Left ventricle myocardium inferior (tissue), 1 donor: Measurements from ENCODE around the gene TACR2. TPM values are rescaled to one million over a fixed set of nuclear protein-coding genes. Genes with fewer than 3 reads are reported as not detected.

Source experiments
- DNase-seq: peaks from one replicate; pipeline ENCODE4 v3.0.0-alpha.2; 2020
- H3K27ac ChIP-seq: fragments of 200-600 bp; replicated peaks from 2 replicates; pipeline ENCODE4 v1.8.0; 2021
- H3K27me3 ChIP-seq: fragments of 200-600 bp; 2 replicates; pipeline ENCODE4 v1.8.0; 2021; ENCODE audit warnings: low read depth
- H3K36me3 ChIP-seq: fragments of 200-600 bp; 2 replicates; pipeline ENCODE4 v1.8.0; 2021
- H3K4me1 ChIP-seq: fragments of 200-600 bp; 2 replicates; pipeline ENCODE4 v1.8.0; 2021
- H3K4me3 ChIP-seq: fragments of 200-600 bp; 2 replicates; pipeline ENCODE4 v1.8.0; 2021; ENCODE audit warnings: mild to moderate bottlenecking, moderate library complexity
- H3K9me3 ChIP-seq: fragments of 200-600 bp; replicated peaks from 2 replicates; pipeline ENCODE4 v1.8.0; 2021
- intact Hi-C: fragments of 100-400 bp; cut with micrococcal nuclease; formaldehyde crosslinking; loops from one replicate; pipeline ENCODE4 v1.11.0; 2022
- total RNA-seq: library from RNA; stranded (reverse); fragmentation: NEBNext Ultra II Directional; extraction: Animal tissue kit (Norgen Biotek cat#: 25700); gene quantifications from one replicate; pipeline ENCODE4 v1.2.1, GENCODE V29; 2021
- TF ChIP-seq, protein P1 (sequence below): fragments of 200-600 bp; IDR thresholded peaks from 2 replicates; pipeline ENCODE4 v1.8.0; 2021; ENCODE audit warnings: antibody characterized with exemption, mild to moderate bottlenecking, borderline replicate concordance
- donor health status: DM: no; HTN: yes; CAD: no; lungs with severe emphysema.

TACR2 gene
- total RNA-seq, 1 donor from 2014 or later, result not detected

DNA sequence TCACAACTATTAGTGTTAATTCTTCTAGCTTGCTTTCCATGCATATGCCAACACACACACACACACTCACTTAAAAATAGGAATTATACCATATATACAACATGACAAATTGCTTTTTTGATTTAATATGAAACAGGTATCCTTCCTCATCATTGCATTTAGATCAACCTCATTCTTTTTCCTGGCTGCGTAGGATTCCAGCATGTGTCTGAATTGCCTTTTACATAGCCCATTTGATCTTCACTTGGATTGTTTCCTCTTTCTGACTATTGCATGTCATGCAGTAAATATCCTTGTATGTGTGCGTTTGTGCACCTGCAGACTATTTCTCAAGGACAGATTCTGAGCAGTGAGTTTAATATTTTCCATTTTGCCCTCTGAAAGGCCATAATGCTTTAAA lies 28.2 kb downstream of the TACR2 start:
- TF ChIP-seq, protein P1, sequence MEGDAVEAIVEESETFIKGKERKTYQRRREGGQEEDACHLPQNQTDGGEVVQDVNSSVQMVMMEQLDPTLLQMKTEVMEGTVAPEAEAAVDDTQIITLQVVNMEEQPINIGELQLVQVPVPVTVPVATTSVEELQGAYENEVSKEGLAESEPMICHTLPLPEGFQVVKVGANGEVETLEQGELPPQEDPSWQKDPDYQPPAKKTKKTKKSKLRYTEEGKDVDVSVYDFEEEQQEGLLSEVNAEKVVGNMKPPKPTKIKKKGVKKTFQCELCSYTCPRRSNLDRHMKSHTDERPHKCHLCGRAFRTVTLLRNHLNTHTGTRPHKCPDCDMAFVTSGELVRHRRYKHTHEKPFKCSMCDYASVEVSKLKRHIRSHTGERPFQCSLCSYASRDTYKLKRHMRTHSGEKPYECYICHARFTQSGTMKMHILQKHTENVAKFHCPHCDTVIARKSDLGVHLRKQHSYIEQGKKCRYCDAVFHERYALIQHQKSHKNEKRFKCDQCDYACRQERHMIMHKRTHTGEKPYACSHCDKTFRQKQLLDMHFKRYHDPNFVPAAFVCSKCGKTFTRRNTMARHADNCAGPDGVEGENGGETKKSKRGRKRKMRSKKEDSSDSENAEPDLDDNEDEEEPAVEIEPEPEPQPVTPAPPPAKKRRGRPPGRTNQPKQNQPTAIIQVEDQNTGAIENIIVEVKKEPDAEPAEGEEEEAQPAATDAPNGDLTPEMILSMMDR, result no peak
- peaks cover 44% of the 10 kb centered on the region for H3K4me1 ChIP-seq
- no peak overlapping the region for H3K4me3 ChIP-seq
- DNase-seq, result no peak
- H3K9me3 ChIP-seq, result no peaks in the 10 kb centered on the region
- H3K27me3 ChIP-seq, result no peaks in the 10 kb centered on the region
- intact Hi-C loops, result no loop called here
- H3K27ac ChIP-seq, result no peak overlapping the region
- H3K36me3 ChIP-seq, result peaks cover 86% of the 10 kb centered on the region

DNA sequence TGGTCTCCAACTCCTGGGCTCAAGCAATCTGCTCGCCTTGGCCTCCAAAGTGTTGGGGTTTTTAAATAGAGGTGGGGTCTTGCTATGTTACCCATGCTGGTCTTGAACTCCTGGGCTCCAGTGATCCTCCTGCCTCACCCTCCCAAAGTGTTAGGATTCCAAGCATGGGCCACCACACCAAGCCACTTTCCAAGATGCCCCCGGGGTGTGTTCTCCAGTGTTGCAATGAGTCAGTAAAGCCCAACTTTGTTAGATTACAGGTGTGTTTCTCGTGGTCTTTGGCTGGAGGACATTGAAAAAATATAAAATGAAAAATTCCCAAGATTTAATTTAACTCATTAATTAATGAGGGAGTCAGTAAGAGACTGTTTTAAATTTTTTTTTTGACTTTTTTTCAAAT lies 29.2 kb downstream of the TACR2 start:
- Histone ChIP-seq H3K27me3 (no peaks in the 10 kb centered on the region), H3K4me1 (peaks cover 50% of the 10 kb centered on the region), H3K36me3 (peaks cover 87% of the 10 kb centered on the region), H3K27ac (no peak overlapping the region), H3K9me3 (no peaks in the 10 kb centered on the region), H3K4me3 (no peak overlapping the region)
- intact Hi-C loops, result no loop called here
- no peak for DNase-seq
- TF ChIP-seq, protein P1, result no peak

DNA sequence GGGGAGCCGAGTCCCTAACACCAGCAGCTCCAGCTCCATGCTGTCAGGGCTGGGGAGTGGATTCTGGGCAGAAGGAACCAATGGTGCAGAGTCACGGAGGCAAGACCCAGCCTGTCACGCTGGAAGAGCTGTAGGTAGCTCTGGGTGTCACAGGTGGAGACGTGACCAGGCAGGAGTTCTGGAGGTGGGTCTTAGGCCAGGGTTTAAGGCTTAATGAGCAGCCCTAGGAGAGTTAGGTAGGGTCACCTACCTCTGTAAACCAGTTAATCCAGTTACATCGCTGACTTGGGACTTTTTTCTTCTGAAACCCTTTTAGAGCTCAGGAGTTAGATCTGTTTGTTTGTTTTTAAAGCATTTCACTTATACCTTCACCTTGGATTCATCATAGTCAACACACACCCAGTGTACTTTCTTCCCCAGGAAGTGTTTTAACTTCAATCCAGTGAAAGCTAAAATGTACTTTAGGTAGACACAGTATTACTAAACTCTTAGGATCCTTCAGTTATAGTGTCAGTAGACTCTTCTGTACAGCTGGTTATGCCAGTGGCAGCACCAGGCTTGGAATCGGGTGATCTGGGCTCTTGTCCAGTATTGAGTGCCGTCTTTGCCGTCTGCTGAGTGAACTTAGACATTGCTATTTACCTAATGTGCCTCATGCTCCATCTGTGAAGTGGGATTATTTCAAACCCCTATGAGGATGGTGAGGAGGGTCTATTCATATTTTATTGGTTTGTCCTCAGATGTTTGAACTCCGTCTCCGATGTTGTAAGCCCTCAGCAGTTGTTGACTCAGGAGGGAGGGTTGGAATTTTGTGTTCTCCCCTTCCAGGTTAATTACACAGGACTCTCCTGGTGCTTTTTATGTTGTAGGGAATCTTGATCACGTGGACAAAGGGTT lies 31.0 kb downstream of the TACR2 start:
- DNase-seq, result no peak
- Histone ChIP-seq H3K27me3 (no peaks in the 10 kb centered on the region), H3K36me3 (peaks cover 90% of the 10 kb centered on the region), H3K27ac (no peak overlapping the region), H3K9me3 (no peaks in the 10 kb centered on the region), H3K4me1 (peaks cover 32% of the 10 kb centered on the region), H3K4me3 (no peak overlapping the region)
- intact Hi-C loops, result no loop called here
- TF ChIP-seq, protein P1, result no peak

DNA sequence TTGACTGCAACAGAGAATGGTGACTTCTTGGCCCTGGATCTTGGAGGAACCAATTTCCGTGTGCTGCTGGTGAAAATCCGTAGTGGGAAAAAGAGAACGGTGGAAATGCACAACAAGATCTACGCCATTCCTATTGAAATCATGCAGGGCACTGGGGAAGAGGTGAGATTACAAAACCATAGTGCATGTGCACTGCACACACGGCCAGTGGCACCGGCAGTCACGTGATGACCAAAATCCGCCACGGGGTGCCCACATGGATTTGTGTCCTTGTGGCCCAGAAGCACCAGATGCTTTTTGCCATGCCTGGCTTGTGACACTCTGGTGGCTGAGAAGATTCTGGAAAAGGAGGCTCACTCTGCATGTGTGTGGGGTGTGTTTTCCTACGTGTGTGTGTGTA lies 32.4 kb downstream of the TACR2 start:
- DNase-seq, result no peak
- H3K36me3 ChIP-seq, result peaks cover 94% of the 10 kb centered on the region
- H3K27me3 ChIP-seq, result no peaks in the 10 kb centered on the region
- TF ChIP-seq, protein P1, result no peak
- no peak overlapping the region for H3K27ac ChIP-seq
- H3K4me1 ChIP-seq, result peaks cover 18% of the 10 kb centered on the region
- no peaks in the 10 kb centered on the region for H3K9me3 ChIP-seq
- H3K4me3 ChIP-seq, result no peak overlapping the region
- intact Hi-C loops, result no loop called here

DNA sequence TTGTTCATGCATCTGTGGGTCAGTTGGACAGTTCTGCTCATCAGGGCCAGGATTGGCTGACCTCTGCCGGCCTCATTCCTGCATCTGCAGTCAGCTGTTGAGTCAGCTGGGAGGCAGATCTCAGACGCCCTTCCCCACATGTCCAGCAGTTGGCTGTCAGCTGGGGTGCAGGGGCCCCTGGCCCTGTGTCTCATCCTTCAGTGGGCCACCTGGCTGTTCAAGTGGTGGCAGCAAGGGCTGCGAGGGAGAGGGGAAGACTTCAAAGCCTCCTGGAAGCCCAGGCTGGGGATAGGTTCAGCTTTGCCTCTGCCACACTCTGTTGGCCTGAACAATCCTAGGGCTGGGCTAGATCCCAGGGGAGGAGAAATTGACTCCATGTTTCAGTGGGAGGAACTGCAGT lies 33.2 kb downstream of the TACR2 start:
- TF ChIP-seq, protein P1, result peak; percentile 42
- Histone ChIP-seq H3K4me3 (no peak overlapping the region), H3K36me3 (peaks cover 93% of the 10 kb centered on the region), H3K9me3 (no peaks in the 10 kb centered on the region), H3K4me1 (peaks cover 21% of the 10 kb centered on the region), H3K27me3 (no peaks in the 10 kb centered on the region), H3K27ac (peak overlapping the region; percentile 52)
- DNase-seq, result peak; percentile 46
- intact Hi-C loops, result no loop called here
